Activated T-helper 1 cell treated with anti-CD3 and anti-CD28 coated beads, Interleukin-2, amount 50 U/mL, for 16 hours (primary cell): ENCODE data around the gene ELAVL3.
A peak's percentile ranks its signal among the peaks of the same experiment; 100 is the strongest.
"Not testable (repeated sequence)": the region's sequence is repeated elsewhere in the genome, so short reads cannot be mapped to it uniquely, and the experiment has no call there.

ENCODE experiments used
- DNase-seq, 2 donors: peaks; one replicate each; pipeline ENCODE4 v3.0.0-alpha.2; 2020; ENCODE audit warnings: low read depth in 1 of 2, low spot score in 1 of 2

The ELAVL3 gene

DNA sequence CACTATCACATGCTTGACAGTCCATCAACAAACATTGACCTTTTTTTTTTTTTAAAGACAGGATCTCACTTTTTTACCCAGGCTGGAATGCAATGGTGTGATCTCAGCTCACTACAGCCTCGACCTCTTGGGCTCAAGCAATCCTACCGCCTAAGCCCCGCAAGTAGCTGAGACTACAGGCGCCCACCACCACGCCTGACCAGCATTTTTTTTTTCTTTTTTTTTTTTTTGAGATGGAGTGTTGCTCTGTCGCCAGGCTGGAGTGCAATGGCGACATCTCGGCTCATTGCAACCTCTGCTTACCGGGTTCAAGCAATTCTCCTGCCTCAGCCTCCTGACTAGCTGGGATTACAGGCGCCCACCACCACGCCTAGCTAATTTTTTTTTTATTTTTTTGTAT is 21.9 kb downstream of the ELAVL3 start:
- not testable (repeated sequence) for DNase-seq

GRCh38 chr19:11458236-11458900 is 22.5 kb downstream of the ELAVL3 start:
- no peak for DNase-seq

- DNase-seq: no peak
Observed at GRCh38 chr19:11457831-11458230, 23.0 kb downstream of the ELAVL3 start.

GRCh38 chr19:11457115-11457514 is 23.7 kb downstream of the ELAVL3 start:
- DNase-seq: no peak

GRCh38 chr19:11456659-11457058 is 24.2 kb downstream of the ELAVL3 start:
- DNase-seq: no peak

DNA sequence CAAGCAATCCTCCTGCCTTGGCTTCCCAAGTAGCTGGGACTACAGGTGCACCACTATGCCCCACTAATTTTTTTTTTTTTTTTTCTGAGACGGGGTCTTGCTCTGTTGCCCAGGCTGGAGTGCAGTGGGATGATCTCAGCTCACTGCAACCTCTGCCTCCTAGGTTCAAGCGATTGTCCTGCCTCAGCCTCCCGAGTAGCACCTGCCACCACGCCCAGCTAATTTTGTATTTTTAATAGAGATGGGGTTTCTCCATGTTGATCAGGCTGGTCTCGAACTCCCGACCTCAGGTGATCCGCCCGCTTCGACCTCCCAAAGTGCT is 25.7 kb downstream of the ELAVL3 start:
- DNase-seq: not testable (repeated sequence)

GRCh38 chr19:11453468-11454341 is 27.1 kb downstream of the ELAVL3 start:
- DNase-seq: no peak

DNA sequence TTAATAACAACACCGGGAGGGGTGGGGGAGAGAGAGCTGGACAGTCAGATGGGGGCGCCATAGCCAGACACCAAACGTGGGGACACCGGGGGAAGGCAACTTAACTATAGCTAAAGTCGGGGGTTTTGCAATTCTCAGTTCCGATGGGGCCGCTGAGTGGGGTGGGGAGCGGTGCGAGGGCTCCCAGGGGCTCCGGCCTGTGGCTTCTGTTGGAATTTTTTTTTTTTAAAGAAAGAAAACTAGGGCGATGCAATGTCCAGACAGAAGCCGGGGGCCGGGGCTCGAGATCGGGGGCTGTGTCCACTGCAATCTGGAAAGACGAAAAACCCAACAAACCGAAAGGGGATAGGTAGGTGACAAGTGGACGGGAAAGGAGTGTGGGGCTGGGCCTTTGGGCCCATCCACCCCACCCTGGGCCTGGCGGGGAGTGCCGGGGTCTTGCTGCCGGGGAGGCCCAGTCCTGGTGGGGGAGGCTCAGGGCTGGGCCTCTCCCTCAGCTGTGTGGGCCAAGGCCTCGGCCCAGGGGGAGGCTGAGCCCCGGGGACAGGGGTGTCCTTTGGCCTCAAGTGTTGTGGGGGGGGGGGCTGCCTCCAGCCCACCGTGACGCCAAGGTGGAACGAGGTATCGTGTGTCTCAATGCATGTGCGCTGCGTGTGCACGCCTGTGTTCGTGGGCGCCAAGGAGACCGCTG is 28.1 kb downstream of the ELAVL3 start:
- no peak for DNase-seq

GRCh38 chr19:11451871-11452619 is 28.8 kb downstream of the ELAVL3 start:
- no peak for DNase-seq

DNA sequence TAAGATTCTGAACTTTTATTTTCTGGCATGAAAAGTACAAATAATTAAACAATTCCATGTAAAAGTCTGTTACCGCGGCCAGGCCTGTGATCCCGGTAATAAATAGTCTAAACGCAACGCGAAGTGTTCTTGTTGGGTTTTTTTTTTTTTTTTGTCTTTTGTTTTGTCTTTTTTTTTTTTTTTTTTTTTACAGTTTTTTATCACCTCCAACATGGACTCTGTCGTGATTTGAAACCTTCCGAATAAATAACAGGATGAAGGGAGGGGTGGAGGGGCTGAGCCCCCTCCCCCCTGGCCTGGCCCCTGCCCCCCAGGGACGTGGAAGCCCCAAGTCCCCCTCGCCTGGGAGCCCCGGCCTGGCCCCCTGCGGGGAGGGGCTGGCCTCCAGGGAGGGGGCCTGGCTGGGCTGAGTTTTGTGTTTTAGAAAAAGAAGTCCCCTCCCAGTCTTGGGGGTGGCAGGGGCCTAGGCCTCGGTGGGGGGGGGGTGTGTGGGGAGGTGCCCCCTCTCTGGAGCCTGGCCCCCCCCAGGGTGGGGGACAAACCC is 29.4 kb downstream of the ELAVL3 start:
- no peak for DNase-seq

DNA sequence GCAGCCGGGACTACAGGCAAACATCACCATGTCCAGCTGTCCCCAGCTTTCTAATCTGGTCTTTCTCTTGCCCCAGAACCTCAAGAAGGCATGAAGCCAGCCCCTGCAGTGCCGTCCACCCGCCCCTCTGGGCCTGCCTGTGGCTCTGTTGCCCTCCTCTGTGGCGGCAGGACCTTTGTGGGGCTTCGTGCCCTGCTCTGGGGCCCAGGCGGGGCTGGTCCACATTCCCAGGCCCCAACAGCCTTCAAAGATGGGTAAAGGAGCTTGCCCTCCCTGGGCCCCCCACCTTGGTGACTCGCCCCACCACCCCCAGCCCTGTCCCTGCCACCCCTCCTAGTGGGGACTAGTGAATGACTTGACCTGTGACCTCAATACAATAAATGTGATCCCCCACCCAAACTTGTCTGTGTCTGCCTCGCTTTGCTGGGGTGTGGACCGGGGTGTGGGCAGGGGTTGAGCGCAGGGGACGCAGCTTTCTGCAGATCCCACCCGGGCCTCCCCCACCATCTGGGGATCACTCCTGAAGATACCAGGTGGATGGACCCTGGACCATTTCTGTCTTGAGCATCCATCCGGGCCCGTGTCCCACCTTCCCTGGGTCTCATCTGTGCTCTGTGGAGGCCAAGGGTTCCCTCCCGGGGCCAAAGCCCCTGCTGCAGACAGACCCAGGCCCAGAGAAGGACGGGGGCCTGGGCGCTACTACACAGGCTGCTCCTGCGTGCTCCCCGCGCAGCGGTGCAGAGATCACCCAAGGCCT is 30.1 kb downstream of the ELAVL3 start:
- DNase-seq: no peak

- no peak for DNase-seq
Observed at GRCh38 chr19:11448923-11449554, 31.8 kb downstream of the ELAVL3 start.

GRCh38 chr19:11448410-11448809 is 32.4 kb downstream of the ELAVL3 start:
- no peak for DNase-seq

GRCh38 chr19:11447347-11448262 is 33.2 kb downstream of the ELAVL3 start:
- DNase-seq: no peak

- peak in 1 of 2 donors; percentile 23 for DNase-seq
Observed at GRCh38 chr19:11446652-11447301, 34.1 kb downstream of the ELAVL3 start.

- no peak for DNase-seq
Observed at GRCh38 chr19:11446271-11446651, 34.6 kb downstream of the ELAVL3 start.

GRCh38 chr19:11445141-11445540 is 35.7 kb downstream of the ELAVL3 start:
- DNase-seq: no peak

DNA sequence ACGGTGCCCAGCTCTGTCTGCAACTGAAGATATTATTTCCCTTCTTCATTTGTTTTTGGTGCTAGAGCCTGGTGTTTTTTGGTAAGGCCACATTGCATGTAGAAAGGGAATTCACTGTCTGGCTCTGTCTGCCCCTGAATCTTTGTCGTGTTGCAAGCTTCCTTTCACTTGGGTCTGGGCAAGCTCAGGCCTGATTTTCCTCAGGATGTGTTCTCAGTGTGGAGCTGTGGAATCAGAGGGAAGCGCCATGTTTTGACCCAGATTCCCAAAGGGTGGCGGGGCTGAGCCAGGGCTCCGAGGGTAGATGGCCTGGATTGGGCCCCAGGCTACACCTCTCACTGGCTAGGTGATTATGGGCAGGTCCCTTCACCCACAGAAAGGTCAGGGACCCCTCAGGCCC is 36.8 kb downstream of the ELAVL3 start:
- DNase-seq: no peak
